Measurements from ENCODE around the gene CMKLR1.

CMKLR1 gene

DNA sequence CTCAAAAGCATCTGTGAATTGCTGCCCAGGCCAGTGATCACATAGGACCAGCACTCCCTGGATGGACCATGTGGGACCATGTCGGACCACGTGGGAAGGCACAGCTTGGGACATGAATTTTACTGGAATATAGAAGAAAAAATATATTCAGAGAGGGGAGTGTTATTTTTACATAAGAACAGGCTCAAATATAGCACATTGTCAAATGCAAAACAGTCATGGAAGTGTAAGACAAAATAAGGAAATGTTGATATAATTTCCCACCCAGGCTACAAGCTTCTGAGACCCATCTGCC is 68.3 kb downstream of the CMKLR1 start:
- TF ChIP-seq Cebpa-rat (IDR thresholded peaks at IDR 0.05) = no peak
- H3K36me3 ChIP-seq = no peaks in the 10 kb centered on the region
- no peak overlapping the region for H3K4me3 ChIP-seq
- no peak overlapping the region for H3K9ac ChIP-seq
- H3K27me3 ChIP-seq = no peaks in the 10 kb centered on the region
- no peak overlapping the region for H3K4me2 ChIP-seq
- no peaks in the 10 kb centered on the region for H4K20me1 ChIP-seq
- H3K4me1 ChIP-seq = no peaks in the 10 kb centered on the region
- H3K9me3 ChIP-seq = no peaks in the 10 kb centered on the region
- H3K27ac ChIP-seq = no peak overlapping the region

DNA sequence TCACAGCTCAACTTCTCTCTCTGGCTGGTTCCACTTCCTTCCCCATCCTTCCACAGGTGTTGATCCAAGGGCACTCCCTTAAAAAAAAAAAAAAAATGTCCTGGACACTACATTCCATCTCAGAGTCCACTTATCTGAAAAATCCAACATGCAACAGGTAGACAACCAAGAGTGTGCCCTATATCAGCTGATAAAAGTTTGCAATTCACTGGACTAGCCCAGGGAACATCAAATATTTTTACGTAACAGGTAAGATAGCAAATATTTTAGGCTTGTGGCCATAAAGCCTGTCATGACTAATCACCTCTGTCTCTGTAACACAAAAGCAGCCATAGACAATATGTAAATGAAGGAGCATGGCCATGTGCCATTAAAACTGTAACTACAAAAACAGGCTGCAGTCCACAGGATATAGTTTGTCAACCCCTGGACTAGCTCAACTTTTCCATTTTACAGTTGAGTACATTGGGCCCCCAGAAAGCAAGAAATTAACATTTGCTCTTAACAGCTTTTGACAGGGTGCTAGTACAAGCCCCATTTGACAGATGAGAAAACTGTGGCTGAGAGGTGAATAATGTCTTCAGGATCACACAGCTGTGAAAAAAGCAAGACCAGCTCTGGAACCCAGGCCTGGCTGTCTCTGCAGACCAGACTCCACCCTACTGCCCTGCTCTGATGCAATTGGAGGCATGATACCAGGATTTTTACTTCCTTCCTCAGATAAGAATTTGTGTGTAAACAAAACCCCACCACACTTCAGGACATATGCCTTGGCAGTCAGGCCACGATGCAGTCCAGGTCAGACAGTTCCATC is 68.9 kb downstream of the CMKLR1 start:
- Histone ChIP-seq H3K4me2 (no peak overlapping the region), H4K20me1 (no peaks in the 10 kb centered on the region), H3K4me1 (no peaks in the 10 kb centered on the region), H3K9me3 (no peaks in the 10 kb centered on the region), H3K9ac (no peak overlapping the region), H3K27me3 (no peaks in the 10 kb centered on the region), H3K27ac (no peak overlapping the region), H3K36me3 (no peaks in the 10 kb centered on the region), H3K4me3 (no peak overlapping the region)
- TF ChIP-seq Cebpa-rat (IDR thresholded peaks at IDR 0.05) = no peak

DNA sequence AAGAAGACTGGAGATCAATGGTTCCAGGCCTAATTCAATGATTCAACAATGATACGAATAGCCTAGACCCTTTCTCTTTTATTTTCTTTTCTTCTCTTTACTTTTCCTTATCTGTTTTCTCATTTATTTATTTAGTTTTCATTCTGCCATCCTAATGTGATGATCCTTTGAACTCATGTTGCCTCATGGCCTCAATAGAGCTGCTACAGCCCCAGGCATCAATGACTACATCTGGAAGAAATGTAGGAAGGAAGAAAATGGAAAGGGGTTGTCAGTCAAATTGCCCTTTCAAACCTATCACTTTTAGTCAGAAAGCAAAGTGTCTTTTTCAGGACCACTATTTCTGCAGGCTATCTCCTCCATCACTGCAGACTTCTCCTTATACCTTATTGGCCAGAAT is 69.9 kb downstream of the CMKLR1 start:
- no peak for TF ChIP-seq Cebpa-rat (IDR thresholded peaks at IDR 0.05)
- Histone ChIP-seq H3K36me3 (no peaks in the 10 kb centered on the region), H3K4me3 (no peak overlapping the region), H3K4me1 (no peaks in the 10 kb centered on the region), H3K9me3 (no peaks in the 10 kb centered on the region), H3K9ac (no peak overlapping the region), H3K4me2 (no peak overlapping the region), H4K20me1 (no peaks in the 10 kb centered on the region), H3K27me3 (no peaks in the 10 kb centered on the region), H3K27ac (no peak overlapping the region)

DNA sequence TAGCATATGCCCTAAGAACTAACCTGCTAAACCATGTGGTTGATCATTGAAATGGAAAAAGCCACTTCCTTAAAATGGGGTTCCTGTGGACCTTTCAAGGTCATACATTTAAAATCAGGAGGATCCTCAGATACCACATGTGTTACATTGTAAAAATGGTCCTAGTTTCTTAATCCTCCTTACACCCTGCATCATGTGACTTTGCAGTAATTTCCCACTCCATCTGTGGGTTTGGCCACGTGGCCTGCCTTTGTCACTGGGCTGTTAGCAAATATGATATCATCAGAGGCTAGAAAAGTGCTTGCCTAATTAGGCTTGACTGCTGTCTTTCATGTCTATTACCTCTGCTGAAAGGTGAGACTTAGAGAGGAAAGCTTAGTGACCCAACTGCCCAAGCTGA is 70.7 kb downstream of the CMKLR1 start:
- no peaks in the 10 kb centered on the region for H4K20me1 ChIP-seq
- H3K4me1 ChIP-seq = no peaks in the 10 kb centered on the region
- H3K9ac ChIP-seq = no peak overlapping the region
- H3K4me3 ChIP-seq = no peak overlapping the region
- H3K9me3 ChIP-seq = no peaks in the 10 kb centered on the region
- no peak overlapping the region for H3K4me2 ChIP-seq
- no peak for TF ChIP-seq Cebpa-rat (IDR thresholded peaks at IDR 0.05)
- H3K36me3 ChIP-seq = no peaks in the 10 kb centered on the region
- no peak overlapping the region for H3K27ac ChIP-seq
- H3K27me3 ChIP-seq = no peaks in the 10 kb centered on the region

DNA sequence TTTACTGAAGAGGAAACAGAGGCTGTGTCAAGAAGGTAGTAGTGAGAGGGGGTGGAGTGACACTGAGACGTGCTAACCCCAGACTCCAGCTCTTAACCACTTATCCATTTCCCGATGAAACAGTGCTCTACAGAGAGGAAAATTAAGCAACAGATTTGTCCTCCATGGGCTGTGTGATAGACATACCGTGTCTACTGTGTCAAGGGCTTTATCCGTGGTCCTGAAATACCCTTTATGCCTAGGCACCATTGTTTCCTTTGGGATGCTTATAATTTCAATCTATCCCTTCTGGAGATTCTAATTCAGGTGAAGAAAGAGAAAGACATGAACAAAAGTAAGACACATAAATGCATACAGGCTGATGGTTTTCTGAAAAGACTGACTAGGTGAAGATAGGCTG is 71.7 kb downstream of the CMKLR1 start:
- no peak overlapping the region for H3K9ac ChIP-seq
- H4K20me1 ChIP-seq = no peaks in the 10 kb centered on the region
- H3K4me1 ChIP-seq = no peaks in the 10 kb centered on the region
- no peaks in the 10 kb centered on the region for H3K36me3 ChIP-seq
- no peak for TF ChIP-seq Cebpa-rat (IDR thresholded peaks at IDR 0.05)
- H3K27ac ChIP-seq = no peak overlapping the region
- H3K27me3 ChIP-seq = no peaks in the 10 kb centered on the region
- H3K9me3 ChIP-seq = no peaks in the 10 kb centered on the region
- H3K4me2 ChIP-seq = no peak overlapping the region
- no peak overlapping the region for H3K4me3 ChIP-seq

DNA sequence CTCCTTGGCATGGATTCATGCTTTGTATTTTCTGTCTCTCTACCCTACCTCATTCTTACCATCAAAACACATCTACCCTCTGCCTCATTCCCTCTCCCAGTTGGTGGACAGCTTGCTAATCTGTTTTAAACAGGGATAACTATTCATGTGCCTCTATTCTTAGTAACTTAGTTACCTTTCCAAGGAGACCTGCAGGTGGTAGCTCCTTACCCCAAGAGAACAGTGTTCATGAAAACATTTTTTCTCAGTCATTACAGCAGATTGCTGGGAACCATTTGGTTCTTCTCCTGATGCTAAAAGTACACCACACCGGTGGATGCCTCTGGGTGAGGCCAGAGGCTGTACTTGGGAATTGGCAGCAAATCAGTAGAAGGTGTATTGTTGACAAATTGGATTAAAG is 73.0 kb downstream of the CMKLR1 start:
- TF ChIP-seq Cebpa-rat (IDR thresholded peaks at IDR 0.05) = no peak
- no peaks in the 10 kb centered on the region for H3K36me3 ChIP-seq
- peaks cover 4% of the 10 kb centered on the region for H3K9me3 ChIP-seq
- no peaks in the 10 kb centered on the region for H3K27me3 ChIP-seq
- no peaks in the 10 kb centered on the region for H4K20me1 ChIP-seq
- no peak overlapping the region for H3K9ac ChIP-seq
- H3K4me1 ChIP-seq = no peaks in the 10 kb centered on the region
- H3K4me3 ChIP-seq = no peak overlapping the region
- H3K27ac ChIP-seq = no peak overlapping the region
- no peak overlapping the region for H3K4me2 ChIP-seq

DNA sequence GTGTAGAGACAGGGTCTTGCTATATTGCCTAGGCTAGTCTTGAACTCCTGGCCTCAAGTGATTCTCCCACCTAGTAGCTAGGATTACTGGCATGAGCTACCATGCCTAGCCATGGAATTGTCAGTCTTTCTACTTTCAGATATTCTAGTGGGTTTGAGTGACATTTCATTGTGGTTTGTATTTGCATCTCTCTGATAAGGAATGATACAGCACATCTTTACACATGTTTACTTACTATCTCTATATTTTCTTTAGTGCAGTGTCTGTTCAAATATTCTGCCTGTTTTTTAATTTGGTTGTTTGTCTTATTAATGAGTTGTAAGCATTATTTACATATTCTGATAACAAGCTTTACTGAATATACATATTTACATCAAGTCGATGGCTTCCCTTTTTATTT is 73.6 kb downstream of the CMKLR1 start:
- Histone ChIP-seq H3K9me3 (peaks cover 10% of the 10 kb centered on the region), H3K36me3 (no peaks in the 10 kb centered on the region), H3K27me3 (no peaks in the 10 kb centered on the region), H3K27ac (no peak overlapping the region), H3K9ac (no peak overlapping the region), H3K4me1 (no peaks in the 10 kb centered on the region), H3K4me3 (no peak overlapping the region), H3K4me2 (no peak overlapping the region), H4K20me1 (no peaks in the 10 kb centered on the region)
- TF ChIP-seq Cebpa-rat (IDR thresholded peaks at IDR 0.05) = no peak

DNA sequence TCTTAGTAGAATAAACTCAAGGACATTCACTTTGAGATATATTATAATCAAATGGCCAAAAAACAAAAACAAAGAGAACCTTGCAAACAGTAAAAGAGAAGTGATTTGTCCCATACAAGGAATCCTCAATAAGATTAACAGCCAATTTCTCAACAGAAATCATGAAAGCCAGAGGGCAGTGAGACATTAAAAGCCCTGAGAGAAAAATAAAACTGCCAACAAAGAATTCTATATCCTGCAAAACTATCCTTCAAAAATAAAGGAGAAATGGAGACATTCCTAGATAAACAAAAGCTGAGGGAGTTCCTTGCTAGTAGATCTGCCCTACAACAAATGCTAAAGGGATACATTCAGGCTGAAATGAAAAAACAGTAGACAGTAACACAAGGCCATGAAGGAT is 78.1 kb downstream of the CMKLR1 start:
- Histone ChIP-seq H3K4me1 (peaks cover 6% of the 10 kb centered on the region; the same call in 1 of the 2 replicates), H3K9ac (no peak overlapping the region), H3K27ac (no peak overlapping the region), H3K27me3 (no peaks in the 10 kb centered on the region), H3K9me3 (peaks cover 10% of the 10 kb centered on the region), H3K4me3 (no peak overlapping the region), H4K20me1 (no peaks in the 10 kb centered on the region), H3K4me2 (no peak overlapping the region), H3K36me3 (no peaks in the 10 kb centered on the region)
- TF ChIP-seq Cebpa-rat (IDR thresholded peaks at IDR 0.05) = no peak

DNA sequence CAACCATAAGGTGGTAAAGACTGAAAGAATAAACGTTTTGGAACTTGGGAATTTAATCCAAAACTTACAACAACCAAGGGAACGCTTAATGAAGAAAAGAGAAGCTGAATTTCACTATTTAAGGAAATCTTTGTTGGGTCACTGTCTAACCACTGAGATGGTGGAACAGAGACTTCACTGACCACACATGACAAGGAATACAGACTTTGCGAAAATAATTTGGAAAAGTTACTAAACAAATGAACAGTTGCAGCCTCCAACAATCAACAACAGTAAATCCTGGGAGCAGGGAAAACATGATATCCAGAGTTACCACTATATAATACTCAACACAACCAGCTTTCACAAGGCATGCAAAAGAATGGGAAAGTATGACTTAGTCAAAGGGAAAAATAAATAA is 79.1 kb downstream of the CMKLR1 start:
- Histone ChIP-seq H3K9me3 (peaks cover 10% of the 10 kb centered on the region), H3K4me3 (no peak overlapping the region), H3K9ac (no peak overlapping the region), H3K4me1 (peaks cover 6% of the 10 kb centered on the region; the same call in 1 of the 2 replicates), H3K27ac (no peak overlapping the region), H3K4me2 (no peak overlapping the region), H4K20me1 (no peaks in the 10 kb centered on the region), H3K27me3 (no peaks in the 10 kb centered on the region), H3K36me3 (no peaks in the 10 kb centered on the region)
- no peak for TF ChIP-seq Cebpa-rat (IDR thresholded peaks at IDR 0.05)

DNA sequence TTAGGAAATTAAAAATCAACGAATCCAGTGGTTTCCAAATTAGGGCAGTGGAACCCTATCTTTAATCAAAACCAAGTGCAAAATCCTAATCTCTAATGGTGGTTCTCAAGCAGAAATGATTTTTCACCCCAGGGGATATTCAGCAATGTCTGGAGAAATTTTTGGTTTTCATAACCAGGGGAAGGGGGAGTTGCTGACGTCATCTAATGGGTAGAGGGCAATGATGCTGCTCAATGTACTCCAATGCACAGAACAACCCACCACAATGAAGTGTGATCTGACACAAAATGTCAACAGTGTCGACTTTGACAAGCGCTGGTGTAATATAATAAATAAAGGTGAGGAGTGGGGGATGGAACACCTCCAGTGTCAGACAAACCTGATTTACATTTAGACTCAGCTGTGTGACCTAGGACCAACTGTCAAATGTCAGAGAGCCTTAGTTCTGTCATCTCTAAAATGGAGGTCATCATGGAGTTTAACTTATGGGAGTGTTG is 81.5 kb downstream of the CMKLR1 start:
- Histone ChIP-seq H3K4me3 (no peak overlapping the region), H3K36me3 (no peaks in the 10 kb centered on the region), H3K4me1 (peaks cover 26% of the 10 kb centered on the region), H3K27ac (no peak overlapping the region), H4K20me1 (no peaks in the 10 kb centered on the region), H3K27me3 (no peaks in the 10 kb centered on the region), H3K9me3 (peaks cover 10% of the 10 kb centered on the region), H3K4me2 (no peak overlapping the region), H3K9ac (no peak overlapping the region)
- TF ChIP-seq Cebpa-rat (IDR thresholded peaks at IDR 0.05) = no peak

DNA sequence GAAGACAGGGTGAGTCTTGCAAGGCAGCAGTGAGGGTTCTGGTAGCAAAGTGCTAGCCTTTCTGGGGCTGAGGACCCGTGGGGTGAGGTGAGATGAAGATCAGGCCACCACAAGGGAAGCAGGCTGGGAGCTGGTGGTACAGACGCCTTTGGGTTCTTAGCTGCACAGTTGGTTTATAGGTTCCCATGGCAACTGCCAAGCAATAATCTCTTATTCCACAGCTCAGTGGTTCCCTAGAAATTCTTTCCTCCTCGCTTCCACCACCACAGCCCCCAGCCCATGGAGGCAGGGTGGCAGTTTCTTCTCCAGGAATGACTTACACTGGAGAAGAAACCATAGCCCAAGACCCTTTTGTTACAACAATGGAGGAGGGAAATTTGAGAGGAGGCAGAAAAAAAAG is 82.1 kb downstream of the CMKLR1 start:
- Histone ChIP-seq H3K36me3 (no peaks in the 10 kb centered on the region), H3K27ac (no peak overlapping the region), H3K4me1 (peaks cover 29% of the 10 kb centered on the region), H3K9ac (no peak overlapping the region), H3K4me2 (no peak overlapping the region), H3K4me3 (no peak overlapping the region), H3K27me3 (no peaks in the 10 kb centered on the region), H4K20me1 (no peaks in the 10 kb centered on the region), H3K9me3 (peaks cover 10% of the 10 kb centered on the region)
- TF ChIP-seq Cebpa-rat (IDR thresholded peaks at IDR 0.05) = no peak
